Activated B cell treated with CpG ODN at 0.5 μM for 24 hours (primary cell): ENCODE measurements around the gene ZDHHC11. TPM values are rescaled to one million over a fixed set of nuclear protein-coding genes. Genes with fewer than 3 reads are reported as not detected.

ENCODE experiments used
- ATAC-seq: fragments of 200-7000 bp; cut with Tn5 transposase; one replicate; pipeline ENCODE4 v1.10.0; 2021; ENCODE audit warnings: low read depth, mild to moderate bottlenecking, moderate library complexity
- CTCF ChIA-PET: fragments of 350-600 bp; sonication (Branson Sonifier 250); formaldehyde crosslinking; loops from one replicate; lab custom pipeline; 2021; ENCODE audit warnings: antibody characterized with exemption; lab: Charles Lee
- POLR2A ChIA-PET: fragments of 350-600 bp; sonication (Branson Sonifier 250); formaldehyde crosslinking; loops from one replicate; lab custom pipeline; 2021; ENCODE audit warnings: antibody characterized with exemption; lab: Charles Lee
- DNase-seq: peaks from one replicate; pipeline ENCODE4 v3.0.0; 2022
- H3K27ac Mint-ChIP-seq: one replicate; pipeline ENCODE4 v1.8.0; 2020; ENCODE audit warnings: mixed read lengths
- H3K27me3 Mint-ChIP-seq: one replicate; pipeline ENCODE4 v1.8.0; 2021; ENCODE audit warnings: mixed read lengths
- H3K36me3 Mint-ChIP-seq: one replicate; pipeline ENCODE4 v1.8.0; 2021; ENCODE audit warnings: low read depth, mixed read lengths
- H3K4me1 Mint-ChIP-seq: one replicate; pipeline ENCODE4 v1.8.0; 2021; ENCODE audit warnings: mixed read lengths
- H3K4me3 Mint-ChIP-seq: one replicate; pipeline ENCODE4 v1.8.0; 2020; ENCODE audit warnings: mild to moderate bottlenecking, mixed read lengths
- H3K9me3 Mint-ChIP-seq: one replicate; pipeline ENCODE4 v1.8.0; 2020; ENCODE audit warnings: mixed read lengths
- CTCF ChIP-seq: fragments of 200-600 bp; IDR thresholded peaks from one replicate; pipeline ENCODE4 v1.8.0; 2022; ENCODE audit warnings: antibody characterized with exemption, mild to moderate bottlenecking
- intact Hi-C: fragments of 100-400 bp; cut with micrococcal nuclease; formaldehyde crosslinking; loops from one replicate; pipeline ENCODE4 v1.15.1; 2024
- total RNA-seq: library from RNA; stranded (reverse); gene quantifications from 2 replicates; pipeline ENCODE4 v1.2.3, GENCODE V29; 2022

ZDHHC11 gene
- total RNA-seq, 1 donor from 2014 or later: 1.6 TPM

GRCh38 chr5:863244-863805, 12.5 kb upstream of the ZDHHC11 start:
- CTCF ChIA-PET: no interaction called here
- peaks cover 63% of the 10 kb centered on the region for H3K36me3 Mint-ChIP-seq
- intact Hi-C loops: no loop called here
- no peaks in the 10 kb centered on the region for H3K9me3 Mint-ChIP-seq
- POLR2A ChIA-PET: no interaction called here
- no peak for TF ChIP-seq CTCF
- no peak overlapping the region for H3K4me3 Mint-ChIP-seq
- DNase-seq: no peak
- no peak overlapping the region for H3K27ac Mint-ChIP-seq
- no peaks in the 10 kb centered on the region for H3K27me3 Mint-ChIP-seq
- H3K4me1 Mint-ChIP-seq: no peaks in the 10 kb centered on the region
- no peak for ATAC-seq

- DNase-seq (no peak), ATAC-seq (no peak)
- Mint-ChIP-seq H3K27me3 (no peaks in the 10 kb centered on the region), H3K4me1 (no peaks in the 10 kb centered on the region), H3K36me3 (peaks cover 56% of the 10 kb centered on the region), H3K27ac (no peak overlapping the region), H3K4me3 (no peak overlapping the region), H3K9me3 (no peaks in the 10 kb centered on the region)
- CTCF ChIA-PET: no interaction called here
- intact Hi-C loops: no loop called here
- no peak for TF ChIP-seq CTCF
- POLR2A ChIA-PET: no interaction called here
Measured at GRCh38 chr5:862367-863243, 11.8 kb upstream of the ZDHHC11 start.

- ATAC-seq: no peak
- peaks cover 47% of the 10 kb centered on the region for H3K36me3 Mint-ChIP-seq
Measured at GRCh38 chr5:861442-862366, 10.9 kb upstream of the ZDHHC11 start.

GRCh38 chr5:860506-861150, 9.8 kb upstream of the ZDHHC11 start:
- intact Hi-C loops: no loop called here
- CTCF ChIA-PET: interaction anchor here (0.7 kb wide), 1 partner anchor 9 kb away, joined by 3 read pairs; no protein-coding TSS in a partner anchor
- H3K4me1 Mint-ChIP-seq: no peaks in the 10 kb centered on the region
- H3K9me3 Mint-ChIP-seq: no peaks in the 10 kb centered on the region
- TF ChIP-seq CTCF: no peak
- H3K27ac Mint-ChIP-seq: no peak overlapping the region
- no peak for DNase-seq
- POLR2A ChIA-PET: no interaction called here
- H3K4me3 Mint-ChIP-seq: no peak overlapping the region
- peaks cover 37% of the 10 kb centered on the region for H3K36me3 Mint-ChIP-seq
- no peaks in the 10 kb centered on the region for H3K27me3 Mint-ChIP-seq
- ATAC-seq: no peak

More at GRCh38 chr5:861442-862366, 10.9 kb upstream of the ZDHHC11 start:
- Mint-ChIP-seq H3K4me3 (no peak overlapping the region), H3K9me3 (no peaks in the 10 kb centered on the region), H3K27ac (no peak overlapping the region), H3K4me1 (no peaks in the 10 kb centered on the region), H3K27me3 (no peaks in the 10 kb centered on the region)
- TF ChIP-seq CTCF: no peak
- no peak for DNase-seq
- ChIA-PET CTCF (interaction anchor here (0.7 kb wide), 1 partner anchor 8 kb away, joined by 3 read pairs; no protein-coding TSS in a partner anchor), POLR2A (no interaction called here)
- intact Hi-C loops: no loop called here
